SK-N-SH (cell line): ENCODE data around the gene ATF5. TPM values are rescaled to one million over a fixed set of nuclear protein-coding genes. Genes with fewer than 3 reads are reported as not detected.

Experiments
- CTCF ChIA-PET: fragments of 300-600, 350-600 bp; formaldehyde crosslinking; extraction: SDS; loops from one replicate; lab custom pipeline; 2021; lab: Yijun Ruan, JAX
- POLR2A ChIA-PET: fragments of 350-600 bp; sonication (Branson Sonifier 250); formaldehyde crosslinking; extraction: SDS; loops from one replicate; lab custom pipeline; 2020; ENCODE audit warnings: antibody characterized with exemption, inconsistent platforms; lab: Yijun Ruan, JAX
- DNase-seq: peaks from one replicate; pipeline ENCODE4 v3.0.0; 2012
- H2AFZ ChIP-seq: fragments of 200-600 bp; sonication (generic); 2 replicates; pipeline ENCODE4 v1.8.1; 2016; ENCODE audit warnings: antibody characterized with exemption, mild to moderate bottlenecking, low read depth
- H3F3A ChIP-seq: fragments of 200-600 bp; sonication (generic); replicated peaks from 2 replicates; pipeline ENCODE3; 2016; ENCODE audit warnings: antibody characterized with exemption, mild to moderate bottlenecking; ENCODE audit not compliant: insufficient read depth
- H3K27ac ChIP-seq, 2 experiments: fragments of 200-500 bp in 1 of 2; fragments of 200-600 bp in 1 of 2; sonication (Bioruptor generic) in 1 of 2; sonication (generic), shearing (Covaris generic) in 1 of 2; 2 replicates each; pipeline versions ENCODE4 v1.5.1 to v1.6.1; 2014 to 2016; ENCODE audit warnings: low read depth in 2 of 2, inconsistent platforms in 1 of 2, low read length in 1 of 2, mild to moderate bottlenecking in 1 of 2, mixed read lengths in 1 of 2
- H3K27me3 ChIP-seq: fragments of 200-600 bp; sonication (generic), shearing (Covaris generic); 2 replicates; pipeline ENCODE4 v1.6.1; 2016; ENCODE audit warnings: mixed run types; ENCODE audit not compliant: insufficient read depth
- H3K36me3 ChIP-seq, 2 experiments: fragments of 200-500 bp in 1 of 2; fragments of 200-600 bp in 1 of 2; sonication (Bioruptor generic) in 1 of 2; sonication (generic) in 1 of 2; replicated peaks in 1 of 2; 2 replicates each; pipeline versions ENCODE3 to v1.5.1; 2014 to 2016; ENCODE audit warnings: low read length in 1 of 2, mild to moderate bottlenecking in 1 of 2; ENCODE audit not compliant: insufficient read depth in 2 of 2, control insufficient read depth in 1 of 2
- H3K4me1 ChIP-seq, 2 experiments: fragments of 200-500 bp in 1 of 2; fragments of 200-600 bp in 1 of 2; sonication (Bioruptor generic) in 1 of 2; sonication (generic), shearing (Covaris generic) in 1 of 2; 2 replicates each; pipeline versions ENCODE4 v1.5.1 to v1.6.1; 2014 to 2016; ENCODE audit warnings: low read depth in 1 of 2, low read length in 1 of 2, mixed run types in 1 of 2; ENCODE audit not compliant: insufficient read depth in 2 of 2, control insufficient read depth in 1 of 2
- H3K4me2 ChIP-seq: fragments of 200-600 bp; sonication (generic), shearing (Covaris generic); 2 replicates; pipeline ENCODE4 v1.6.1; 2017; ENCODE audit warnings: mixed run types
- H3K4me3 ChIP-seq, 2 experiments: fragments of 200-500 bp in 1 of 2; fragments of 200-600 bp in 1 of 2; sonication (Bioruptor generic) in 1 of 2; sonication (generic), shearing (Covaris generic) in 1 of 2; 2 replicates each; pipeline versions ENCODE4 v1.5.1 to v1.8.1; 2014 to 2016; ENCODE audit warnings: low read depth in 2 of 2, inconsistent platforms in 1 of 2, low read length in 1 of 2, mild to moderate bottlenecking in 1 of 2, mixed read lengths in 1 of 2, moderate library complexity in 1 of 2
- H3K79me2 ChIP-seq: fragments of 200-600 bp; sonication (generic); 2 replicates; pipeline ENCODE4 v1.8.1; 2017; ENCODE audit warnings: mild to moderate bottlenecking; ENCODE audit not compliant: insufficient read depth
- H3K9ac ChIP-seq: fragments of 200-600 bp; sonication (generic); 2 replicates; pipeline ENCODE4 v1.6.1; 2017; ENCODE audit warnings: mixed run types
- H3K9me2 ChIP-seq: fragments of 200-600 bp; sonication (generic); 2 replicates; pipeline ENCODE4 v1.6.1; 2017; ENCODE audit warnings: mixed run types
- H3K9me3 ChIP-seq: fragments of 200-600 bp; sonication (generic); 2 replicates; pipeline ENCODE4 v1.6.1; 2017; ENCODE audit warnings: mixed run types, mild to moderate bottlenecking, moderate library complexity
- H4K20me1 ChIP-seq: fragments of 200-600 bp; sonication (generic); 2 replicates; pipeline ENCODE4 v1.6.1; 2017; ENCODE audit warnings: mild to moderate bottlenecking, mixed run types; ENCODE audit not compliant: insufficient read depth
- ELF1 ChIP-seq: IDR thresholded peaks from 2 replicates; pipeline ENCODE4 v1.4.0; 2012
- EZH2phosphoT487 ChIP-seq: fragments of 200-600 bp; sonication (generic); IDR thresholded peaks from 2 replicates; pipeline ENCODE4 v1.6.1; 2017; ENCODE audit warnings: low read depth, mixed run types, mild to moderate bottlenecking, antibody characterized with exemption, moderate library complexity, borderline replicate concordance
- FOSL2 ChIP-seq: IDR thresholded peaks from 2 replicates; pipeline ENCODE4 v1.4.0; 2012; ENCODE audit warnings: low read depth, mild to moderate bottlenecking, moderate library complexity, borderline replicate concordance
- NFIC ChIP-seq: IDR thresholded peaks from 2 replicates; pipeline ENCODE4 v1.4.0; 2012; ENCODE audit warnings: borderline replicate concordance
- PBX3 ChIP-seq: IDR thresholded peaks from 2 replicates; pipeline ENCODE4; 2012
- RCOR1 ChIP-seq: fragments of 150-350 bp; IDR thresholded peaks from 2 replicates; pipeline ENCODE4 v1.6.1; 2017; ENCODE audit warnings: antibody characterized with exemption, low read length
- SMC3 ChIP-seq: IDR thresholded peaks from 2 replicates; pipeline ENCODE4 v1.6.1; 2012; ENCODE audit warnings: low read depth, low read length, improper control_type of control experiment
- YY1 ChIP-seq: IDR thresholded peaks from 2 replicates; pipeline ENCODE4 v1.4.0; 2012; ENCODE audit warnings: low read depth, mild to moderate bottlenecking
- WGBS: methylation state at CpG from one replicate; pipeline ENCODE4 v1.1.6; 2017; ENCODE audit warnings: low lambda C conversion rate; 5-methylcytosine and 5-hydroxymethylcytosine counted together
- polyA plus RNA-seq, 3 experiments: library from polyadenylated mRNA; depleted of rRNA; stranded (reverse); fragments of >200 nt; gene quantifications; 2 replicates each; pipeline ENCODE4 v1.2.3, GENCODE V29; 2012
- TF ChIP-seq, protein P1 (sequence below): IDR thresholded peaks from 2 replicates; pipeline ENCODE4 v1.4.0; 2012; ENCODE audit warnings: low read depth, borderline replicate concordance
- TF ChIP-seq, protein P2 (sequence below): IDR thresholded peaks from 2 replicates; pipeline ENCODE4 v1.6.1; 2012; ENCODE audit warnings: mild to moderate bottlenecking, low read depth, low read length, moderate library complexity

Gene ATF5
- polyA plus RNA-seq, 1 of the 3 experiments (the other 2 are of a cell fraction), result 11.7 TPM

DNA sequence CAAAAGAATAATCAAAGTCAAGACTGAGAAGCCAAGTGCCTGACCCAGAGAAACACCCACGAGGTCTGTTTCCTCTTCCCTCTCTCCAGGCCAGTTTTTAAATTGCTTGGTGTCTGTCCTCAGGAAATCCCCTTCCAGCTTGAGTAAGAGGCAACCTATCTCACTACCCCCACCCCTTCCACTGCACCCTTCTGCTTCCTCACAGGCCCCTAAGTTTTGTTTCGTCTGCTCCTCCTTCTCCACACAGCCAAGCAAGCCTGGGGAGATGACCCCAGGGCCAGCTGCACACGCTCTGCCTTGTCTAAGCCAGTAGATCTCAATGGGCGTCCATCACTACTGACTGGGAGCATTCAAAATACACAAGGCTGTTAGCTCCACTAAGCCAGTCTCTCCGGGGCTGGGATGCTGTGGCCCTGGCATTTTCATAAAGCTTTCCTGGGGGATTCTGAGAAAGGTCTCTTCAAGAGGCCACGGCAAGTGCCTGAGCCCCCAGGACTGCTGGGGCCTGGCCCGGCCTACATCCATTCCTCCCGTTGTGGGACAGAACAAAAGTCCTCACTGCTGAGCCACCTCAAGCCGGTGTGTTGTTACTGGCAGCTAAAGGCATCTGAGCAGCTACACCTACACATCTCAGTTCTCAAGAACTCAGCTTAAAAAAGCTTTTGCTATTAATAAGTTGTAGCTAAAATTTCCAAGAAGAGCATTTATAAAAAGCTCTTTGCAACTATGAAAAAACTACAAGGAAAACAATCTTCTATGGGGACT lies 17.4 kb upstream of the ATF5 start:
- DNase-seq, result no peak
- H3K36me3 ChIP-seq, result peaks cover 14 to 29% of the 10 kb centered on the region in 2 experiments
- no peaks in the 10 kb centered on the region for H3K4me1 ChIP-seq
- H3K79me2 ChIP-seq, result peaks cover 23% of the 10 kb centered on the region; the same call in 1 of the 2 replicates
- no peak overlapping the region for H2AFZ ChIP-seq
- H3K27me3 ChIP-seq, result no peaks in the 10 kb centered on the region
- CTCF ChIA-PET, result interaction anchor here (0.9 to 1.7 kb wide), 3 partner anchors 10 to 21 kb away, joined by 3 to 6 read pairs (median 4); no protein-coding TSS in a partner anchor
- no peaks in the 10 kb centered on the region for H3K9me3 ChIP-seq
- peaks cover 10% of the 10 kb centered on the region; the same call in 1 of the 2 replicates for H4K20me1 ChIP-seq
- no peaks in the 10 kb centered on the region for H3K9me2 ChIP-seq
- WGBS, result 81% methylated on average over 8 of the region's 9 CpGs
- no peak overlapping the region for H3K9ac ChIP-seq
- no peak overlapping the region for H3K27ac ChIP-seq
- H3K4me2 ChIP-seq, result no peak overlapping the region
- no peak overlapping the region for H3K4me3 ChIP-seq
- TF ChIP-seq RCOR1 (no peak), FOSL2 (no peak), EZH2phosphoT487 (no peak), ELF1 (no peak), YY1 (no peak), NFIC (no peak), PBX3 (no peak), SMC3 (no peak)
- TF ChIP-seq, protein P1, sequence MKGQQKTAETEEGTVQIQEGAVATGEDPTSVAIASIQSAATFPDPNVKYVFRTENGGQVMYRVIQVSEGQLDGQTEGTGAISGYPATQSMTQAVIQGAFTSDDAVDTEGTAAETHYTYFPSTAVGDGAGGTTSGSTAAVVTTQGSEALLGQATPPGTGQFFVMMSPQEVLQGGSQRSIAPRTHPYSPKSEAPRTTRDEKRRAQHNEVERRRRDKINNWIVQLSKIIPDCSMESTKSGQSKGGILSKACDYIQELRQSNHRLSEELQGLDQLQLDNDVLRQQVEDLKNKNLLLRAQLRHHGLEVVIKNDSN, result no peak
- TF ChIP-seq, protein P2, sequence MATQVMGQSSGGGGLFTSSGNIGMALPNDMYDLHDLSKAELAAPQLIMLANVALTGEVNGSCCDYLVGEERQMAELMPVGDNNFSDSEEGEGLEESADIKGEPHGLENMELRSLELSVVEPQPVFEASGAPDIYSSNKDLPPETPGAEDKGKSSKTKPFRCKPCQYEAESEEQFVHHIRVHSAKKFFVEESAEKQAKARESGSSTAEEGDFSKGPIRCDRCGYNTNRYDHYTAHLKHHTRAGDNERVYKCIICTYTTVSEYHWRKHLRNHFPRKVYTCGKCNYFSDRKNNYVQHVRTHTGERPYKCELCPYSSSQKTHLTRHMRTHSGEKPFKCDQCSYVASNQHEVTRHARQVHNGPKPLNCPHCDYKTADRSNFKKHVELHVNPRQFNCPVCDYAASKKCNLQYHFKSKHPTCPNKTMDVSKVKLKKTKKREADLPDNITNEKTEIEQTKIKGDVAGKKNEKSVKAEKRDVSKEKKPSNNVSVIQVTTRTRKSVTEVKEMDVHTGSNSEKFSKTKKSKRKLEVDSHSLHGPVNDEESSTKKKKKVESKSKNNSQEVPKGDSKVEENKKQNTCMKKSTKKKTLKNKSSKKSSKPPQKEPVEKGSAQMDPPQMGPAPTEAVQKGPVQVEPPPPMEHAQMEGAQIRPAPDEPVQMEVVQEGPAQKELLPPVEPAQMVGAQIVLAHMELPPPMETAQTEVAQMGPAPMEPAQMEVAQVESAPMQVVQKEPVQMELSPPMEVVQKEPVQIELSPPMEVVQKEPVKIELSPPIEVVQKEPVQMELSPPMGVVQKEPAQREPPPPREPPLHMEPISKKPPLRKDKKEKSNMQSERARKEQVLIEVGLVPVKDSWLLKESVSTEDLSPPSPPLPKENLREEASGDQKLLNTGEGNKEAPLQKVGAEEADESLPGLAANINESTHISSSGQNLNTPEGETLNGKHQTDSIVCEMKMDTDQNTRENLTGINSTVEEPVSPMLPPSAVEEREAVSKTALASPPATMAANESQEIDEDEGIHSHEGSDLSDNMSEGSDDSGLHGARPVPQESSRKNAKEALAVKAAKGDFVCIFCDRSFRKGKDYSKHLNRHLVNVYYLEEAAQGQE, result no peak
- TF ChIP-seq, all 33 proteins: peak for 0
- POLR2A ChIA-PET, result interaction anchor here (0.6 kb wide), 2 partner anchors 17 to 58 kb away, joined by 3 to 4 read pairs; partner anchors contain the start of genes ATF5 and NUP62
- H3F3A ChIP-seq, result no peaks in the 10 kb centered on the region
